Spinal cord (tissue), 10 donors: ENCODE data around the gene HTN3. TPM values are rescaled to one million over a fixed set of nuclear protein-coding genes. Genes with fewer than 3 reads are reported as not detected.

Experiments used
- DNase-seq, 6 donors: peaks; one replicate each; pipeline versions ENCODE4 v3.0.0 to v3.0.0-alpha.2; 2013 to 2015; ENCODE audit warnings: low spot score in 6 of 6, low read depth in 4 of 6
- H3K27ac ChIP-seq: one replicate; pipeline ENCODE4 v1.5.1; 2013; ENCODE audit warnings: low read depth, low read length, control low read depth
- H3K27me3 ChIP-seq: one replicate; pipeline ENCODE4 v1.6.1; 2013; ENCODE audit warnings: low read length; ENCODE audit not compliant: control insufficient read depth, insufficient read depth
- H3K36me3 ChIP-seq: one replicate; pipeline ENCODE4 v1.6.1; 2013; ENCODE audit warnings: low read length; ENCODE audit not compliant: control insufficient read depth, insufficient read depth
- H3K4me1 ChIP-seq: one replicate; pipeline ENCODE4 v1.6.1; 2013; ENCODE audit warnings: low read length; ENCODE audit not compliant: control insufficient read depth, insufficient read depth
- H3K4me3 ChIP-seq: one replicate; pipeline ENCODE4 v1.5.1; 2013; ENCODE audit warnings: low read depth, low read length, control low read depth
- H3K9me3 ChIP-seq: one replicate; pipeline ENCODE4 v1.6.1; 2013; ENCODE audit warnings: low read length; ENCODE audit not compliant: control insufficient read depth, insufficient read depth
- WGBS: methylation state at CpG from one replicate; pipeline ENCODE4 v1.1.5; 2013; ENCODE audit warnings: missing lambda C conversion rate; ENCODE audit not compliant: insufficient coverage; 5-methylcytosine and 5-hydroxymethylcytosine counted together
- polyA plus RNA-seq, 2 donors: library from polyadenylated mRNA; unstranded; fragments of 120-200 nt; gene quantifications; one replicate each; pipeline ENCODE4 v1.2.1, GENCODE V29; 2013; ENCODE audit not compliant: insufficient read length in 2 of 2
- total RNA-seq, 2 donors: library from RNA; depleted of rRNA in 1 of 2; stranded (reverse); fragments of 120-200 nt in 1 of 2; fragments of >200 nt in 1 of 2; gene quantifications; one replicate each; pipeline versions ENCODE4 v1.2.3 to v1.2.4, GENCODE V29; 2013 to 2014
- donor health status: healthy.

HTN3 gene
- total and polyA plus RNA-seq, 4 donors, result not detected

GRCh38 chr4:70062000-70062399, 33.7 kb downstream of the HTN3 start:
- WGBS, result no CpG with 5 or more reads among the region's 1 CpG
- Histone ChIP-seq H3K36me3 (no peaks in the 10 kb centered on the region), H3K27me3 (no peaks in the 10 kb centered on the region)

DNA sequence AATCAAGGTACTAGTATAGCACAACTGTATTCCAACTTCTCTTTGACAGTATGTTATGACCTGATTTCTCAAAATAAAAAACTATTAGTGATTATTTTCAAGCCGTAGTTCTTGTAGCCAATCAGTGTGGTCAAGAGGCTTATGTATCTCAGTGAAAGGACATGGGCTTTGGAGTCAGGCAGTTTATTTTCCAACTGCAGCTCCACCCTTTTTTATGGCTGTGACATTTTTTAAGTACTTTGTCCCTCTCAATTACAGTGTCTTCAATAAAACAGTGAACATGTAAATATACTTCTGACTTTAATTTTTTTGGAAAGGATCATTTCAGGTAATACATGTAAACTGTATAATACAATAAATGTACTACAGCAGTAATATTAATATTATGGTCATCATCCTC, 51.9 kb downstream of the HTN3 start:
- Histone ChIP-seq H3K4me1 (no peaks in the 10 kb centered on the region), H3K9me3 (no peaks in the 10 kb centered on the region), H3K4me3 (no peak overlapping the region), H3K27ac (no peak overlapping the region), H3K36me3 (no peaks in the 10 kb centered on the region), H3K27me3 (no peaks in the 10 kb centered on the region)
- WGBS, result no CpG with 5 or more reads among the region's 1 CpG
- no peak for DNase-seq

More at GRCh38 chr4:70062000-70062399, 33.7 kb downstream of the HTN3 start:
- Histone ChIP-seq H3K9me3 (no peaks in the 10 kb centered on the region), H3K27ac (no peak overlapping the region), H3K4me3 (no peak overlapping the region), H3K4me1 (no peaks in the 10 kb centered on the region)
- no peak for DNase-seq

Other genes starting within 250 kb of the HTN3 start
- 100 to 1,000 TPM in 1 of 2 donors, 10 to 100 TPM in 1; 41.4 to 218 TPM for gene SULT1E1, start 168.3 kb upstream of the HTN3 start, total RNA-seq
- gene SULT1E1, start 168.3 kb upstream of the HTN3 start, polyA plus RNA-seq, result 10 to 100 TPM; 19.3 to 33.4 TPM
- gene CSN1S1, start 97.4 kb upstream of the HTN3 start, total RNA-seq, result not detected
- not detected for gene CSN1S1, start 97.4 kb upstream of the HTN3 start, polyA plus RNA-seq
- gene CSN2, start 62.7 kb upstream of the HTN3 start, total RNA-seq, result not detected
- gene CSN2, start 62.7 kb upstream of the HTN3 start, polyA plus RNA-seq, result not detected
- gene STATH, start 32.5 kb upstream of the HTN3 start, total RNA-seq, result not detected
- not detected for gene STATH, start 32.5 kb upstream of the HTN3 start, polyA plus RNA-seq
- gene HTN1, start 22.0 kb downstream of the HTN3 start, total RNA-seq, result not detected
- under 1 TPM in 1 of 2 donors, not detected in 1; 0.08 TPM for gene HTN1, start 22.0 kb downstream of the HTN3 start, polyA plus RNA-seq
- gene PRR27, start 125.8 kb downstream of the HTN3 start, total RNA-seq, result not detected
- under 1 TPM; 0.05 to 0.06 TPM for gene PRR27, start 125.8 kb downstream of the HTN3 start, polyA plus RNA-seq
- not detected for gene ODAM, start 167.3 kb downstream of the HTN3 start, total RNA-seq
- not detected for gene ODAM, start 167.3 kb downstream of the HTN3 start, polyA plus RNA-seq
- gene FDCSP, start 197.7 kb downstream of the HTN3 start, total RNA-seq, result not detected
- gene FDCSP, start 197.7 kb downstream of the HTN3 start, polyA plus RNA-seq, result not detected
- gene CSN3, start 214.1 kb downstream of the HTN3 start, total RNA-seq, result not detected
- gene CSN3, start 214.1 kb downstream of the HTN3 start, polyA plus RNA-seq, result not detected